Natural killer cell treated with Interleukin-12 subunit alpha and Interleukin-12 subunit beta and Interleukin-15 and Interleukin-18, amount 100 ng/mL, for 72 hours (primary cell): ENCODE results near the gene FAM169A. TPM values are rescaled to one million over a fixed set of nuclear protein-coding genes. Genes with fewer than 3 reads are reported as not detected.
"Not testable (repeated sequence)": the region's sequence is repeated elsewhere in the genome, so short reads cannot be mapped to it uniquely, and the experiment has no call there.

Experiments
- ATAC-seq, 2 donors: fragments of 150-1000 bp; cut with Tn5 transposase in 1 of 2; sonication (Bioruptor Pico), chemical (Tn5 transposase) in 1 of 2; 2 replicates each; pipeline ENCODE4 v1.10.0; 2021
- DNase-seq: peaks from one replicate; pipeline ENCODE4 v3.0.0; 2022; ENCODE audit warnings: low spot score
- H3K27ac Mint-ChIP-seq, 2 donors: 1 replicate in 1 of 2; 2 replicates in 1 of 2; pipeline ENCODE4 v1.8.0; 2022; ENCODE audit warnings: mixed read lengths in 2 of 2, mild to moderate bottlenecking in 1 of 2, moderate library complexity in 1 of 2
- H3K27me3 Mint-ChIP-seq, 2 donors: 1 replicate in 1 of 2; 2 replicates in 1 of 2; pipeline ENCODE4 v1.8.0; 2022; ENCODE audit warnings: mixed read lengths in 2 of 2
- H3K36me3 Mint-ChIP-seq: one replicate; pipeline ENCODE4 v1.8.0; 2022; ENCODE audit warnings: mixed read lengths
- H3K4me1 Mint-ChIP-seq, 2 donors: 1 replicate in 1 of 2; 2 replicates in 1 of 2; pipeline ENCODE4 v1.8.0; 2022; ENCODE audit warnings: low read depth in 2 of 2, mixed read lengths in 2 of 2, mild to moderate bottlenecking in 1 of 2
- H3K4me3 Mint-ChIP-seq: one replicate; pipeline ENCODE4 v1.8.0; 2022; ENCODE audit warnings: mixed read lengths
- H3K9me3 Mint-ChIP-seq: 2 replicates; pipeline ENCODE4 v1.8.0; 2022; ENCODE audit warnings: mixed read lengths
- total RNA-seq, 2 donors: library from RNA; stranded (reverse); gene quantifications; one replicate each; pipeline ENCODE4 v1.2.3, GENCODE V29; 2022

The FAM169A gene
- total RNA-seq, 2 donors from 2014 or later: 7.9 to 13.4 TPM

- no peaks in the 10 kb centered on the region for H3K9me3 Mint-ChIP-seq
Measured at GRCh38 chr5:74801197-74801596, 65.0 kb downstream of the FAM169A start.

GRCh38 chr5:74798977-74799911 is 66.9 kb downstream of the FAM169A start:
- H3K36me3 Mint-ChIP-seq: peaks cover 5% of the 10 kb centered on the region
- no peak for DNase-seq
- no peaks in the 10 kb centered on the region for H3K4me1 Mint-ChIP-seq
- no peak overlapping the region for H3K27ac Mint-ChIP-seq
- no peak for ATAC-seq
- H3K4me3 Mint-ChIP-seq: no peak overlapping the region
- H3K9me3 Mint-ChIP-seq: no peaks in the 10 kb centered on the region
- H3K27me3 Mint-ChIP-seq: no peaks in the 10 kb centered on the region

More at GRCh38 chr5:74801197-74801596, 65.0 kb downstream of the FAM169A start:
- no peak for ATAC-seq
- H3K27me3 Mint-ChIP-seq: no peaks in the 10 kb centered on the region
- no peak for DNase-seq
- peaks cover under 1% of the 10 kb centered on the region for H3K36me3 Mint-ChIP-seq
- H3K27ac Mint-ChIP-seq: no peak overlapping the region
- no peaks in the 10 kb centered on the region for H3K4me1 Mint-ChIP-seq
- no peak overlapping the region for H3K4me3 Mint-ChIP-seq

GRCh38 chr5:74791669-74792068 is 74.5 kb downstream of the FAM169A start:
- not testable (repeated sequence) for H3K9me3 Mint-ChIP-seq, H3K27me3 Mint-ChIP-seq

GRCh38 chr5:74787424-74787823 is 78.8 kb downstream of the FAM169A start:
- H3K4me1 Mint-ChIP-seq: no peaks in the 10 kb centered on the region
- H3K27ac Mint-ChIP-seq: no peak overlapping the region
- ATAC-seq: no peak
- no peak for DNase-seq
- H3K4me3 Mint-ChIP-seq: no peak overlapping the region
- H3K27me3 Mint-ChIP-seq: no peaks in the 10 kb centered on the region
- no peaks in the 10 kb centered on the region for H3K36me3 Mint-ChIP-seq
- no peaks in the 10 kb centered on the region for H3K9me3 Mint-ChIP-seq

More at GRCh38 chr5:74791669-74792068, 74.5 kb downstream of the FAM169A start:
- H3K4me3 Mint-ChIP-seq, ATAC-seq, H3K4me1 Mint-ChIP-seq, H3K36me3 Mint-ChIP-seq, DNase-seq, H3K27ac Mint-ChIP-seq: not testable (repeated sequence)

- no peaks in the 10 kb centered on the region for H3K4me1 Mint-ChIP-seq
- H3K27ac Mint-ChIP-seq: no peak overlapping the region
- ATAC-seq (no peak), DNase-seq (no peak)
- no peaks in the 10 kb centered on the region for H3K36me3 Mint-ChIP-seq
- H3K4me3 Mint-ChIP-seq: no peak overlapping the region
- no peaks in the 10 kb centered on the region for H3K27me3 Mint-ChIP-seq
- no peaks in the 10 kb centered on the region for H3K9me3 Mint-ChIP-seq
Measured at GRCh38 chr5:74786851-74787250, 79.3 kb downstream of the FAM169A start.

- DNase-seq: no peak
- no peaks in the 10 kb centered on the region for H3K4me1 Mint-ChIP-seq
- H3K27me3 Mint-ChIP-seq: no peaks in the 10 kb centered on the region
- H3K27ac Mint-ChIP-seq: no peak overlapping the region
- peaks cover 4% of the 10 kb centered on the region for H3K36me3 Mint-ChIP-seq
- ATAC-seq: no peak
- no peak overlapping the region for H3K4me3 Mint-ChIP-seq
- H3K9me3 Mint-ChIP-seq: no peaks in the 10 kb centered on the region
Measured at GRCh38 chr5:74778609-74779008, 87.6 kb downstream of the FAM169A start.

- Mint-ChIP-seq H3K27me3 (no peaks in the 10 kb centered on the region), H3K4me3 (no peak overlapping the region), H3K27ac (no peak overlapping the region), H3K36me3 (peaks cover 16% of the 10 kb centered on the region), H3K9me3 (no peaks in the 10 kb centered on the region), H3K4me1 (peaks cover 12 to 14% of the 10 kb centered on the region in 2 donors)
- ATAC-seq: no peak
- no peak for DNase-seq
Measured at GRCh38 chr5:74772359-74772758, 93.8 kb downstream of the FAM169A start.

GRCh38 chr5:74767579-74767913 is 98.6 kb downstream of the FAM169A start:
- H3K4me3 Mint-ChIP-seq: peak overlapping the region; percentile 95
- H3K27ac Mint-ChIP-seq: peak overlapping the region; percentile 83 to 99
- H3K9me3 Mint-ChIP-seq: no peaks in the 10 kb centered on the region
- DNase-seq (no peak), ATAC-seq (peak in 1 of 2 donors; percentile 4)
- no peaks in the 10 kb centered on the region for H3K27me3 Mint-ChIP-seq
- peaks cover 18% of the 10 kb centered on the region in 2 donors for H3K4me1 Mint-ChIP-seq
- peaks cover 18% of the 10 kb centered on the region for H3K36me3 Mint-ChIP-seq

- H3K27me3 Mint-ChIP-seq: no peaks in the 10 kb centered on the region
- peak within 1 kb of the TSS; percentile 83 to 99 for H3K27ac Mint-ChIP-seq
- peak within 1 kb of the TSS; percentile 95 for H3K4me3 Mint-ChIP-seq
- peak; percentile 98 to 99 for ATAC-seq
- peak; percentile 92 for DNase-seq
- H3K36me3 Mint-ChIP-seq: peaks cover 17% of the 10 kb centered on the region
- H3K9me3 Mint-ChIP-seq: no peaks in the 10 kb centered on the region
- H3K4me1 Mint-ChIP-seq: peaks cover 15 to 22% of the 10 kb centered on the region in 2 donors
Measured at GRCh38 chr5:74766849-74767578, 99.2 kb downstream of the FAM169A start, which contains the start of the genes GFM2 and NSA2. Gene GFM2, minus strand, starts transcription at chr5:74767117. Its CDS starts 3,375 bp downstream, at chr5:74763742. Gene NSA2, plus strand, starts transcription at chr5:74767249. Its CDS starts 112 bp downstream, at chr5:74767361.

- DNase-seq (no peak), ATAC-seq (peak; percentile 54 to 59)
- Mint-ChIP-seq H3K36me3 (peaks cover 17% of the 10 kb centered on the region), H3K4me1 (peaks cover 15 to 22% of the 10 kb centered on the region in 2 donors), H3K27me3 (no peaks in the 10 kb centered on the region), H3K9me3 (no peaks in the 10 kb centered on the region), H3K4me3 (peak overlapping the region; percentile 95), H3K27ac (peak overlapping the region; percentile 83 to 99)
Measured at GRCh38 chr5:74766418-74766848, 99.8 kb downstream of the FAM169A start.

- H3K36me3 Mint-ChIP-seq: peaks cover 17% of the 10 kb centered on the region
- H3K4me3 Mint-ChIP-seq: peak overlapping the region; percentile 95
- H3K9me3 Mint-ChIP-seq: no peaks in the 10 kb centered on the region
- no peaks in the 10 kb centered on the region for H3K27me3 Mint-ChIP-seq
- DNase-seq: no peak
- peaks cover 15 to 22% of the 10 kb centered on the region in 2 donors for H3K4me1 Mint-ChIP-seq
- no peak for ATAC-seq
- peak overlapping the region; percentile 83 to 99 for H3K27ac Mint-ChIP-seq
Measured at GRCh38 chr5:74765929-74766328, 100.3 kb downstream of the FAM169A start.

GRCh38 chr5:74765201-74765600 is 101.0 kb downstream of the FAM169A start:
- H3K27me3 Mint-ChIP-seq: no peaks in the 10 kb centered on the region
- H3K36me3 Mint-ChIP-seq: peaks cover 12% of the 10 kb centered on the region
- no peak for ATAC-seq
- DNase-seq: no peak
- H3K27ac Mint-ChIP-seq: peak overlapping the region; percentile 21 to 99
- peaks cover 15 to 22% of the 10 kb centered on the region in 2 donors for H3K4me1 Mint-ChIP-seq
- H3K9me3 Mint-ChIP-seq: no peaks in the 10 kb centered on the region
- peak overlapping the region; percentile 86 for H3K4me3 Mint-ChIP-seq

- Mint-ChIP-seq H3K4me3 (no peak overlapping the region), H3K27ac (no peak overlapping the region), H3K36me3 (peaks cover 11% of the 10 kb centered on the region), H3K4me1 (peaks cover 15 to 18% of the 10 kb centered on the region in 2 donors), H3K9me3 (no peaks in the 10 kb centered on the region), H3K27me3 (no peaks in the 10 kb centered on the region)
- DNase-seq (no peak), ATAC-seq (no peak)
Measured at GRCh38 chr5:74763504-74763903, 102.7 kb downstream of the FAM169A start.

GRCh38 chr5:74762599-74762998 is 103.6 kb downstream of the FAM169A start:
- Mint-ChIP-seq H3K4me3 (no peak overlapping the region), H3K27me3 (no peaks in the 10 kb centered on the region), H3K27ac (peak overlapping the region in 1 of 2 donors; percentile 51), H3K36me3 (peaks cover 11% of the 10 kb centered on the region), H3K9me3 (no peaks in the 10 kb centered on the region), H3K4me1 (peaks cover 7 to 10% of the 10 kb centered on the region in 2 donors)
- ATAC-seq: no peak
- no peak for DNase-seq
